A204.1 (cell line): ENCODE results near the gene KLHL30.

Source experiments
- FAIRE-seq: peaks from 2 replicates; lab custom pipeline; 2012; peaks lifted over from hg19 to GRCh38; lab: Jason Lieb, UNC

The KLHL30 gene

GRCh38 chr2:238138331-238139195 lies at the start of gene KLHL30:
KLHL30 (plus strand) TSS chr2:238138668; CDS start chr2:238140755, 2,087 bp downstream.
- FAIRE-seq: no peak

- no peak for FAIRE-seq
Measured at GRCh38 chr2:238090887-238091286, 47.6 kb upstream of the KLHL30 start.

GRCh38 chr2:238091436-238092060 lies 46.9 kb upstream of the KLHL30 start:
- FAIRE-seq: no peak

GRCh38 chr2:238092486-238093035 lies 45.9 kb upstream of the KLHL30 start:
- FAIRE-seq: no peak

- no peak for FAIRE-seq
Measured at GRCh38 chr2:238093181-238094140, 45.0 kb upstream of the KLHL30 start.

- FAIRE-seq: no peak
Measured at GRCh38 chr2:238094438-238095022, 43.9 kb upstream of the KLHL30 start.

- no peak for FAIRE-seq
Measured at GRCh38 chr2:238095143-238095542, 43.3 kb upstream of the KLHL30 start.

GRCh38 chr2:238096311-238097011 lies 42.0 kb upstream of the KLHL30 start:
- FAIRE-seq: no peak

- no peak for FAIRE-seq
Measured at GRCh38 chr2:238097201-238097987, 41.1 kb upstream of the KLHL30 start.

- FAIRE-seq: no peak
Measured at GRCh38 chr2:238097988-238098871, 40.2 kb upstream of the KLHL30 start.

- no peak for FAIRE-seq
Measured at GRCh38 chr2:238098901-238099713, 39.4 kb upstream of the KLHL30 start.

- FAIRE-seq: no peak
Measured at GRCh38 chr2:238099714-238100048, 38.8 kb upstream of the KLHL30 start.

GRCh38 chr2:238100049-238100820 lies 38.2 kb upstream of the KLHL30 start, which contains the start of gene ESPNL:
ESPNL (plus strand) TSS chr2:238100340; CDS start chr2:238100420, 80 bp downstream.
- FAIRE-seq: no peak

- no peak for FAIRE-seq
Measured at GRCh38 chr2:238100821-238101771, 37.4 kb upstream of the KLHL30 start.

GRCh38 chr2:238101891-238102841 lies 36.3 kb upstream of the KLHL30 start:
- FAIRE-seq: no peak
